ENCODE results near the gene ASIC4. TPM values are rescaled to one million over a fixed set of nuclear protein-coding genes. Genes with fewer than 3 reads are reported as not detected.

ASIC4 gene
- total and polyA plus RNA-seq, 2 of the 13 experiments (the other 11 are each of a cell fraction or from before 2014, with no cell fraction given) = 0.03 TPM; not detected in 1

DNA sequence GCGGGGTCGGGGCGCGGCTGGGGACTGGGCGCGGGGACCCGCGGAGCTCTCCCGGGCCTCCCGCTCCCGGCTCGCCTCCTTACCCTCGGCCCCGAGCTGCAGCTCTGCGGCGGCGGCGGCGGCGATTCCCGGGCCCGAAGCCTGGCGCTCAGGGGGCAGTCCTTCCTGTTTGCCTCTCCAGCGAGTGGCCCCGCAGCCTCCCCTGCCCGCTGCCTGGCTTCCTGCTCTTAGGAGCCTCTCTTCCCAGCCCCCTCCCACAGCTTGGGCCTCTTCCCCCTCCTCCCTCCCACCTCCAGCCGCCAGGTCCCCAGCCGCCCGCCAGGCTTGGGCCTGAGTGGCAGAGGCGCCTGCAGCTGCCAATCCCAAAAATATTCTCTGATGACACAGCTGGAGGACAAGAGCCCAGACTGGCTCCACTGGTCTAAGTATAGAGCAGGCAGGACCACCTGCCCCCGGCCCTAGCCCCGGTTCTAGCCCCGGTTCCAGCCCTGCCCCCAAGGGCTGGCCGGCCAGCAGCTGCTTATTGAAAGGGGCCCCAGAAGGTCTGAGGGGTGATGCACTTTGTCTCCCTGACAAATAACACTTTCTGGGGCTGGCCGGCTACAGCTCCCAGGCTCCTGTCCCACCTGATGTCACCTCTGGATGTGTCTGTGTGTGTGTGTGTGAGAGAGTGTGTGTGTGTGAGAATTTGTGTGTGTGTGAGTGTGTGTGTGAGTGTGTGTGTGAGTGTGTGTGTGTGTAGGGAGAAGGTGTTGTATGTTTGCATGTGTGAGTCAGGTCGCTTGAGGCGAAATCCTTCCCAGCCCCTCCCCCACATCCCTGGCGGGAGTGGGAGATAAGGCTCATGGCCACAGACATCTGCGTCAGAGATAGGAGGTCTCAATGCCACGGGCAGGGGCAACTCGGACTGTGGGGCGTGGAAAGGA lies 57.3 kb downstream of the ASIC4 start, which contains the start of gene OBSL1 (continued):
- no peak for TF ChIP-seq ZNF180 (CRISPR knock-in tag; IDR thresholded peaks at IDR 0.05; ENCODE audit: borderline replicate concordance, low read depth)
- TF ChIP-seq, protein P1, sequence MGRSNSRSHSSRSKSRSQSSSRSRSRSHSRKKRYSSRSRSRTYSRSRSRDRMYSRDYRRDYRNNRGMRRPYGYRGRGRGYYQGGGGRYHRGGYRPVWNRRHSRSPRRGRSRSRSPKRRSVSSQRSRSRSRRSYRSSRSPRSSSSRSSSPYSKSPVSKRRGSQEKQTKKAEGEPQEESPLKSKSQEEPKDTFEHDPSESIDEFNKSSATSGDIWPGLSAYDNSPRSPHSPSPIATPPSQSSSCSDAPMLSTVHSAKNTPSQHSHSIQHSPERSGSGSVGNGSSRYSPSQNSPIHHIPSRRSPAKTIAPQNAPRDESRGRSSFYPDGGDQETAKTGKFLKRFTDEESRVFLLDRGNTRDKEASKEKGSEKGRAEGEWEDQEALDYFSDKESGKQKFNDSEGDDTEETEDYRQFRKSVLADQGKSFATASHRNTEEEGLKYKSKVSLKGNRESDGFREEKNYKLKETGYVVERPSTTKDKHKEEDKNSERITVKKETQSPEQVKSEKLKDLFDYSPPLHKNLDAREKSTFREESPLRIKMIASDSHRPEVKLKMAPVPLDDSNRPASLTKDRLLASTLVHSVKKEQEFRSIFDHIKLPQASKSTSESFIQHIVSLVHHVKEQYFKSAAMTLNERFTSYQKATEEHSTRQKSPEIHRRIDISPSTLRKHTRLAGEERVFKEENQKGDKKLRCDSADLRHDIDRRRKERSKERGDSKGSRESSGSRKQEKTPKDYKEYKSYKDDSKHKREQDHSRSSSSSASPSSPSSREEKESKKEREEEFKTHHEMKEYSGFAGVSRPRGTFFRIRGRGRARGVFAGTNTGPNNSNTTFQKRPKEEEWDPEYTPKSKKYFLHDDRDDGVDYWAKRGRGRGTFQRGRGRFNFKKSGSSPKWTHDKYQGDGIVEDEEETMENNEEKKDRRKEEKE (IDR thresholded peaks at IDR 0.05) = no peak
- no peak for TF ChIP-seq ZNF549 (CRISPR knock-in tag; IDR thresholded peaks at IDR 0.05)
- TF ChIP-seq, protein P2, sequence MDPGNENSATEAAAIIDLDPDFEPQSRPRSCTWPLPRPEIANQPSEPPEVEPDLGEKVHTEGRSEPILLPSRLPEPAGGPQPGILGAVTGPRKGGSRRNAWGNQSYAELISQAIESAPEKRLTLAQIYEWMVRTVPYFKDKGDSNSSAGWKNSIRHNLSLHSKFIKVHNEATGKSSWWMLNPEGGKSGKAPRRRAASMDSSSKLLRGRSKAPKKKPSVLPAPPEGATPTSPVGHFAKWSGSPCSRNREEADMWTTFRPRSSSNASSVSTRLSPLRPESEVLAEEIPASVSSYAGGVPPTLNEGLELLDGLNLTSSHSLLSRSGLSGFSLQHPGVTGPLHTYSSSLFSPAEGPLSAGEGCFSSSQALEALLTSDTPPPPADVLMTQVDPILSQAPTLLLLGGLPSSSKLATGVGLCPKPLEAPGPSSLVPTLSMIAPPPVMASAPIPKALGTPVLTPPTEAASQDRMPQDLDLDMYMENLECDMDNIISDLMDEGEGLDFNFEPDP (CRISPR knock-in tag; conservative IDR thresholded peaks at IDR 0.05) = no peak
- TF ChIP-seq MEIS2 (CRISPR knock-in tag; IDR thresholded peaks at IDR 0.05) = no peak
- peak; percentile 89 for TF ChIP-seq ZNF263 (CRISPR knock-in tag; IDR thresholded peaks at IDR 0.05)
- TF ChIP-seq NR2C2 (CRISPR knock-in tag; IDR thresholded peaks at IDR 0.05; ENCODE audit: borderline replicate concordance) = peak; percentile 23; the same call in 1 of the 2 replicates
- TF ChIP-seq, protein P3, sequence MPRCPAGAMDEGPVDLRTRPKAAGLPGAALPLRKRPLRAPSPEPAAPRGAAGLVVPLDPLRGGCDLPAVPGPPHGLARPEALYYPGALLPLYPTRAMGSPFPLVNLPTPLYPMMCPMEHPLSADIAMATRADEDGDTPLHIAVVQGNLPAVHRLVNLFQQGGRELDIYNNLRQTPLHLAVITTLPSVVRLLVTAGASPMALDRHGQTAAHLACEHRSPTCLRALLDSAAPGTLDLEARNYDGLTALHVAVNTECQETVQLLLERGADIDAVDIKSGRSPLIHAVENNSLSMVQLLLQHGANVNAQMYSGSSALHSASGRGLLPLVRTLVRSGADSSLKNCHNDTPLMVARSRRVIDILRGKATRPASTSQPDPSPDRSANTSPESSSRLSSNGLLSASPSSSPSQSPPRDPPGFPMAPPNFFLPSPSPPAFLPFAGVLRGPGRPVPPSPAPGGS (CRISPR knock-in tag; IDR thresholded peaks at IDR 0.05) = no peak
- TF ChIP-seq, protein P4, sequence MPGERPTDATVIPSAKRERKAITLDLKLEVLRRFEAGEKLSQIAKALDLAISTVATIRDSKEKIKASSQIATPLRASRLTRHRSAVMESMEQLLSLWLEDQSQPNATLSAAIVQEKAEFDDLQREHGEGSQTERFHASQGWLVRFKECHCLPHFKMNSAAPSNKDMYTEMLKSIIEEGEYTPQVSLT (CRISPR knock-in tag; IDR thresholded peaks at IDR 0.05; ENCODE audit: borderline replicate concordance, low read depth) = no peak
- TF ChIP-seq SOX13 (IDR thresholded peaks at IDR 0.05) = peak; percentile 50; the same call in 1 of the 2 replicates
- 0 out of 4 replicates have a peak, but pooled peaks of 1 of the 2 experiments have one; percentile 13 for TF ChIP-seq SOX13 (CRISPR knock-in tag; conservative IDR thresholded peaks at IDR 0.05 in 1 of 2, IDR thresholded peaks at IDR 0.05 in 1 of 2)
- no peak for TF ChIP-seq RFX1 (IDR thresholded peaks at IDR 0.05)
- TF ChIP-seq, protein P5, sequence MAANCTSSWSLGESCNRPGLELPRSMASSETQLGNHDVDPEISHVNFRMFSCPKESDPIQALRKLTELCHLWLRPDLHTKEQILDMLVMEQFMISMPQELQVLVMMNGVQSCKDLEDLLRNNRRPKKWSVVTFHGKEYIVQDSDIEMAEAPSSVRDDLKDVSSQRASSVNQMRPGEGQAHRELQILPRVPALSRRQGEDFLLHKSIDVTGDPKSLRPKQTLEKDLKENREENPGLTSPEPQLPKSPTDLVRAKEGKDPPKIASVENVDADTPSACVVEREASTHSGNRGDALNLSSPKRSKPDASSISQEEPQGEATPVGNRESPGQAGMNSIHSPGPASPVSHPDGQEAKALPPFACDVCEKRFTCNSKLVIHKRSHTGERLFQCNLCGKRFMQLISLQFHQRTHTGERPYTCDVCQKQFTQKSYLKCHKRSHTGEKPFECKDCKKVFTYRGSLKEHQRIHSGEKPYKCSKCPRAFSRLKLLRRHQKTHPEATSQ (CRISPR knock-in tag; IDR thresholded peaks at IDR 0.05; ENCODE audit: borderline replicate concordance) = 0 out of 2 replicates have a peak, but pooled peaks have one; percentile 55
- no peak; the same call in 1 of the 2 replicates for TF ChIP-seq MYC (CRISPR knock-in tag; IDR thresholded peaks at IDR 0.05; ENCODE audit: borderline replicate concordance)

Measured in HepG2 (cell line).